ENCODE results near the gene EIF4A3.

GRCh38 chr17:80122026-80122575 is 24.8 kb downstream of the EIF4A3 start:
- no peak for TF ChIP-seq CTCF (IDR thresholded peaks at IDR 0.05)
- TF ChIP-seq POLR2A (IDR thresholded peaks at IDR 0.05), result no peak
